ENCODE measurements around the gene CD24.

The CD24 gene

GRCh38 chr6:106959985-106960384, 14.5 kb downstream of the CD24 start (continued):
- TF ChIP-seq ZNF645 (tag by site-specific recombination; IDR thresholded peaks at IDR 0.05) (no peak), IKZF3 (tag by site-specific recombination; IDR thresholded peaks at IDR 0.05) (no peak), ZNF121 (tag by site-specific recombination; IDR thresholded peaks at IDR 0.05) (no peak), ATF2 (tag by site-specific recombination; IDR thresholded peaks at IDR 0.05; ENCODE audit: low read depth) (no peak), ZNF707 (tag by site-specific recombination; IDR thresholded peaks at IDR 0.05) (no peak), FEZF1 (tag by site-specific recombination; IDR thresholded peaks at IDR 0.05) (no peak)

GRCh38 chr6:106939848-106940247, 34.7 kb downstream of the CD24 start:
- no peaks in the 10 kb centered on the region for H3K9me3 ChIP-seq (ENCODE audit: control insufficient read depth, insufficient read depth, low read depth, low read length)
- TF ChIP-seq ZNF701 (tag by site-specific recombination; IDR thresholded peaks at IDR 0.05) (no peak), ZBTB48 (tag by site-specific recombination; IDR thresholded peaks at IDR 0.05) (no peak), PRDM10 (tag by site-specific recombination; IDR thresholded peaks at IDR 0.05) (no peak), ZBTB26 (tag by site-specific recombination; optimal IDR thresholded peaks at IDR 0.05) (no peak), ZBTB7A (tag by site-specific recombination; IDR thresholded peaks at IDR 0.05; ENCODE audit: low read depth) (no peak), ZNF24 (tag by site-specific recombination; IDR thresholded peaks at IDR 0.05) (no peak), ZNF26 (tag by site-specific recombination; IDR thresholded peaks at IDR 0.05) (no peak), ZNF280D (tag by site-specific recombination; IDR thresholded peaks at IDR 0.05) (no peak), ZNF596 (tag by site-specific recombination; IDR thresholded peaks at IDR 0.05) (no peak), ZNF48 (tag by site-specific recombination; IDR thresholded peaks at IDR 0.05) (no peak), ZNF248 (tag by site-specific recombination; IDR thresholded peaks at IDR 0.05) (no peak), ZNF324 (tag by site-specific recombination; IDR thresholded peaks at IDR 0.05) (no peak), ZNF426 (tag by site-specific recombination; IDR thresholded peaks at IDR 0.05) (no peak), WT1 (tag by site-specific recombination; IDR thresholded peaks at IDR 0.05) (no peak), ZNF274 (IDR thresholded peaks at IDR 0.05; ENCODE audit: low read length) (no peak), ZNF274 (tag by site-specific recombination; IDR thresholded peaks at IDR 0.05; ENCODE audit: borderline replicate concordance) (no peak)
- H3K4me3 ChIP-seq (ENCODE audit: low read depth, low read length), result no peak overlapping the region
- CTCF ChIA-PET, result interaction anchor here (0.6 to 1.2 kb wide), 2 partner anchors 9 to 56 kb away, joined by 4 to 5 read pairs; no protein-coding TSS in a partner anchor
- no peak overlapping the region for H3K27ac ChIP-seq (ENCODE audit: extremely low read depth, low read depth, low read length)
- no peaks in the 10 kb centered on the region for H3K36me3 ChIP-seq (ENCODE audit: control insufficient read depth in 2 of 2, insufficient read depth in 1 of 2, low read length in 2 of 2)
- POLR2A ChIA-PET, result no interaction called here
- H3K4me1 ChIP-seq (ENCODE audit: control insufficient read depth, insufficient read depth, low read length), result peaks cover 7% of the 10 kb centered on the region; the same call in 1 of the 2 replicates

Measured in HEK293 (cell line).